HG03060 (cell line): Measurements from ENCODE around the gene CSF2.

Source experiments
- ATAC-seq: cut with Tn5 transposase; IDR thresholded peaks from one replicate; pipeline ENCODE4 v1.9.1; 2021; ENCODE audit warnings: low read depth, moderate number of reproducible peaks; ENCODE audit not compliant: unreplicated experiment

Gene CSF2

DNA sequence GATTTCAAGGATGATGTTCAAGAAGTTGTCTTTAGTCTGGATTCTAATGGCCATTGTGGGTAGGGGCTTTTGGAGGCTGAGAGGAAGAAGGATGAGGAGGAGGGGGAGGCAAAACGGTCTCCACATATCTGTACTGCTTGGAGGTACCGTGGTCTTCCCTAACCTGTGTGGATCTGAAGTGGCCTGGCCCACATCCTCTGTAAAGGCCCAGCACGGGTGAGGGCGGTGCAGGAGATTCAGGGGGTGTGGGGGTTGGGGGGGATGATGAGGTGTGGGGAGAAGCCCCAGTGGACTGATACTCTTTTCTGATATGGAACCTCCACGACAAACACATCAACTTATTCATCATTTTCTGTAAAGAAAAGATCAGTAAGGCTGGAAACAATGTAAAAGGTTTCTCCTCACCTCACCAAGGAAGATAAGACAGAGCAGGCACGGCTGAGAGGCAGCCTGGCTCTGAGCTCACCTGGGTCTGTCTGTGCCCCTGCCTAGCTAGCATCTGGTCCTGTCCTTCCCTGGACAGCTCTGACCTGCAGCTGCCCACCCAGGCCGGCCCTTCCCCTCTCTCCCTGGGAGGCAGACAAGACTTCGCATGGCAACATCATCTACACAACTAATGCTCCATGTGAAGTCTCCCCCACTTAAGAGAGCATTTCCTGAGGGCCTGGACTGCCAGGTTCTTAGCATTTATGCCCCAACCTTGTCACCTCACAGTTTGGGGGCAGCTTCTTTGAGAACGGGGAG is 18.7 kb upstream of the CSF2 start:
- ATAC-seq, result no peak

GRCh38 chr5:132055441-132055807 is 18.2 kb upstream of the CSF2 start:
- ATAC-seq, result no peak

GRCh38 chr5:132055808-132056609 is 17.6 kb upstream of the CSF2 start:
- no peak for ATAC-seq

DNA sequence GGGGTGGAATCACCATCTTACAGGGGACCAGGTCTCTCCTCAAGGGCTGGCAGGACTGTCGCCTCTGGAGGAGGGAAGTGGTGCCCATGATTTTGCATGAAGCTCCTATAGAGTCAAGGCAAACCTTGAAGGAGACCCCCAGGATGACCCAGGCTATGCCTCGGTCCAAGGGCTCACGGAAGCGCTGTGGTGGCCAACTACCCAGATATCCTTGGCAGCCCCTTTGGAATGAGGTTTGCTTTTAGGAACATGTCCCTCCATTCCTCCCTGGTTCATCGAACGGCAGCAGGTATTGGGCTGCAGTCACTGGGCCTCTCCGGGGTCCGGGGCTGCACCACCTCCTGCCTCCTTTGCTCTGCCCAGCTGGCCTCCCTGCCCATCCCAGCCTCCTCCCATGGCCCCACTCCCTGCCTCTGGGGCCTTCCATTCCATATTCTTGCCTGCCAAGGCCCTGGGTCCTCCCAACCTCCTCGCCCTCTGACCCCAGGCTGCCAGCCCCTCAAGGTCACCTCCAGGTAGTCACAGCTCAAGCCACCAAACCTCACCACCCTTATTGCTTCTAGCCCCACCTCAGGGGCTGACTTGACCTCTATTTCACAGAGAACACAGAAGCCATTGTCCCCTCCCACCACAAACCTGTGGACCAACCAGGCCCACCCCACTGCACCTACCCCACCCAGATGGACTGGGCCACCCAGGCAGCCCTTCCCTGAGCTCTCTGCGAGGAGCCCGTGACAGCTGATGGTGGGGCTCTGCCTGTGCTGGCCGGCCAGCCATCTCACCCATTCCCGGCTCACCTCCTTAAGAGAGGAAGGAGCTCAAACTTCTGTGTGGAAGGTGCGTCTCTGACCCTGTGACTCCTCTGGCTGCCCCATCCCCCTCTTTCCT is 16.7 kb upstream of the CSF2 start:
- no peak for ATAC-seq

GRCh38 chr5:132057498-132058255 is 15.9 kb upstream of the CSF2 start:
- no peak for ATAC-seq

- ATAC-seq, result no peak
These were observed 14.9 kb upstream of the CSF2 start for GRCh38 chr5:132058646-132059042.

DNA sequence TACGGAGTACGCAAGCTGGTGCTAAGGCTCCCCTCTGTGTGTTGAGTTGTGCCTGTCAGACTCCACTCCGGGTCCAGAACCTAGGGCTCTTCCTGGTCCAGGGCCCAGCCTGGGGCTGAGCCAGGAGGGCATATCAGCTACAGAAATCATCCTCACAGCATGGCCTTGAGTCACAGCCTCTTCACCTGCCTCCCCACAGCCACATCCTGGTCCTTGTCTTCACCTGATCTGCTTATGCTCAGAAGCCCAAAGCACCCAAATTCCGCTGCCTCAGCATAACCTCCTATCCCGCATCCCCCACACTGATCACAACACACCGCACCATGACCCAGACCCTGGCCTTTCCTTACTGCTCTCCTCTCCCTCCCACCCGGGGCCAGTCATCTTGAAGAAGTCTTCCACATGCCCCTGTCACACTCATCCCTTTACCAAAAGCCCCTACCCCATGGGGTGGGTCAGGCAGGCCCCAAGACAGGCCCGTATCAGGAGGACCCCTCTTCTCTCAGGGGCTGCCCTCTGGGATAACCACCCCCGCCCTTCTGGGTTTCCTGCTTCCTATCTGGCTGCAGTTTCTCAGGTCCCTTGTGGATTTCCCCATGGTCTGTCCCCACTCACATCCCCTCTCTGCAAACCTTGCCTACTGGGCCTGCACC is 14.4 kb upstream of the CSF2 start:
- ATAC-seq, result no peak

- no peak for ATAC-seq
These were observed 13.7 kb upstream of the CSF2 start for GRCh38 chr5:132059696-132060500.

- no peak for ATAC-seq
These were observed 13.0 kb upstream of the CSF2 start, which contains the start of gene IL3 for GRCh38 chr5:132060501-132061161. Gene IL3 (plus strand): TSS chr5:132060655. CDS start chr5:132060707, 52 bp downstream.

DNA sequence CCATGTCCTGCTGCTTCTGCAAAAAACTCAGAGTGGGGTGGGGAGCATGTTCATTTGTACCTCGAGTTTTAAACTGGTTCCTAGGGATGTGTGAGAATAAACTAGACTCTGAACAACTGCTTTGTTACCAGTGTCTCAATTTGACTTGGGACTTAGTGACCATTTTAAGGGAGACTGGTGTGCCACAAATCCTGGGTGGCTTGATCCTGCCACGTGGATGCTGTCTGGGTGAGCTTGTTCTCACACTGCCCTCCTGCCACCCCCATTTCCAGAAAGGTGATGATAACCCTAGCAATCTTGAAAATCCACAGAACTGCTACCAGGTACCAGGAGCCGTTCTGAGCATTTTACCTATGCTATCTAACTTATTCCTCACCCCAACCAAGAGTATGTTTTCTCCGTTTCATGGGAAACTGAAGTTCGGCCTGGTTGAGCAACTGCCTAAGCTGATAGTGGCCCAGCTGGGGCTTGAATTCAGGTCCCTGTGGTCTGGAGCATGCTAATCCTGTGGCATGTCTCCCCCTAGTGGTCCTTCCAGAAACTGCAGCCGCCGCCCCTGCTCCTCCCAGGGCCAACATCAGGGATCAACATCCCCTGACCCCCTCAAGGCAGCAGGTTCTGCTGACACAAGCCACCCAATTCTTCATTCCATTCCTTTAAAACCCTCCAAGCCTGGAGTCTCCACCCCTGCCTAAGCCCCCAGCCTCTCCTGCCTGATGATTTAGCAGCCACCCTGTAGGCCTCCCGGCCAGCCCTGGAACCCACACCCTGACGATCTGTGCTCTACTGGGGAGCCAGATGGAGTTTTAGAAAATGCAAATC is 10.3 kb upstream of the CSF2 start:
- ATAC-seq, result no peak

GRCh38 chr5:132064140-132064539 is 9.4 kb upstream of the CSF2 start:
- no peak for ATAC-seq

GRCh38 chr5:132064738-132065331 is 8.8 kb upstream of the CSF2 start:
- ATAC-seq, result no peak

- no peak for ATAC-seq
These were observed 8.1 kb upstream of the CSF2 start for GRCh38 chr5:132065351-132065937.

DNA sequence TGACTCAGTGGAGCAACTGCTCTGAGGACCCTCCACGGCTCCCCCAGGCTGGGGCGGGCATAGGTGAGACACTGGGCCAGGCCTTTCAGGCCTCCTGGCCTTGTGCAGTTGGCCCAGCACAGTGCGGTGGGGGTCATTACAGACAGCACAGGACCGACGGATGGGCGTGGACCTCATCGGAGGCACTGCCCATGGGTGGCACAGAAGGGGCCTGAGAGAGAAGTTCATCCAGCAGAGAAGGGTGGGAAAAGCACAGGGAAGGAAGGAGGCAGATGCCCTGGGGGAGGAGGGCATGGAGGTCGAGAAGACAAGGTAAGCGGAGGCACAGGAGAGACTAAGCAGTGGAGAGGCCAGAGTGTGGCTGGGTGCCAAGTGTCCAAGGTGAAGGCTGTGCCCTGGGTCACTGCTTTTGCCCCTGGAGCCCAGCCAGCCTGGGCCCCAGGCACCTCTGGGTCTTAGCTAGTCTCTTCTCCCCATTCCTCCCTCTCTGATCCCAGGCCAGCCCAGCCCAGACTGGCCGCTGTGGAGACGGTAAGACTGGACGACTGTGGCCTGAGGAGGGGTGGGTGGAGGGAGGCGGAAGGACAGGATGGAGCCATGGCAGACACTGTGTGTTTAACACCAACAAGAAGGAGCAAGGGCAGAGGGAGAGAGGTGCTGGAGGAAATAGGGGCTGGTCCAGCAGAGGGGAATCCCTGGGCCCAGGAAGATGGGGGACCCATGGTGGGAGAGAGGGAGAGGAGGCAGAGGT is 7.5 kb upstream of the CSF2 start:
- no peak for ATAC-seq

- no peak for ATAC-seq
These were observed 6.7 kb upstream of the CSF2 start for GRCh38 chr5:132066871-132067270.

DNA sequence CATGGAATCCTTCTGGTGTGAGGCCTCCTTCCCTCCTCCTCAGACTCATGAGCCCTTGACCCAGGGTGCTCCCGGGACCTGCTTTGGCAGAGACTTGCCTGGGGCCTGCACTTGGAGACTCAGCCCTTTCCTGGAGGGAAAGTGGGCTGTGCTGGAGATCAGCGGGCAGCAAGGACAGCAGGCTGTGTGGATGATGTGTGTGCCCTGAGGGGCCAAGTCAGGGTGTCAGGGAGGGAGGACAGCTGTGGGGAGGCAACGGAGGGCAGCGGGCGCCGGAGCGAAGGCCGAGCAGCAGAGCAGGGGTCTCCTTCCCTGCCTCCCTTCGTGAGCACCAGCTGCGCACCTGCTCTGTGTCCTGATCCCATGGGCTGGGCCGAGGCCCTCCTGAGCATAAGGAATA is 6.1 kb upstream of the CSF2 start:
- ATAC-seq, result no peak
